Mesodermal cell (in vitro differentiated cells): Measurements from ENCODE around the gene DPF3.

ENCODE experiments used
- H3K27ac ChIP-seq: 2 replicates; pipeline ENCODE4 v1.7.0; 2013; ENCODE audit warnings: mild to moderate bottlenecking, low read depth, low read length, moderate library complexity; ENCODE audit not compliant: severe bottlenecking
- H3K36me3 ChIP-seq: 2 replicates; pipeline ENCODE4 v1.7.1; 2013; ENCODE audit warnings: mild to moderate bottlenecking, low read length, moderate library complexity; ENCODE audit not compliant: control insufficient read depth, insufficient read depth
- H3K4me1 ChIP-seq: one replicate; pipeline ENCODE4 v1.7.1; 2013; ENCODE audit warnings: mild to moderate bottlenecking, low read length; ENCODE audit not compliant: insufficient read depth, control insufficient read depth, poor library complexity, severe bottlenecking
- H3K4me3 ChIP-seq: 2 replicates; pipeline ENCODE4 v1.7.0; 2013; ENCODE audit warnings: low read length, control low read depth, mild to moderate bottlenecking; ENCODE audit not compliant: insufficient read depth, poor library complexity, severe bottlenecking; ENCODE audit errors: extremely low read depth
- H3K9me3 ChIP-seq: 2 replicates; pipeline ENCODE4 v1.7.1; 2013; ENCODE audit warnings: mild to moderate bottlenecking, low read length, moderate library complexity; ENCODE audit not compliant: control insufficient read depth
- WGBS, 2 experiments: methylation state at CpG; one replicate each; pipeline ENCODE4 v1.1.5; 2013; ENCODE audit warnings: missing lambda C conversion rate in 2 of 2; ENCODE audit not compliant: insufficient coverage in 2 of 2; 5-methylcytosine and 5-hydroxymethylcytosine counted together

DPF3 gene

GRCh38 chr14:72633551-72633950, 260.4 kb downstream of the DPF3 start:
- Histone ChIP-seq H3K36me3 (no peaks in the 10 kb centered on the region), H3K9me3 (no peaks in the 10 kb centered on the region), H3K4me3 (no peak overlapping the region), H3K27ac (no peak overlapping the region), H3K4me1 (peaks cover 4% of the 10 kb centered on the region)
- 100% methylated on average over 1 to 2 of the region's 5 CpGs for WGBS, 2 experiments

GRCh38 chr14:72632727-72633126, 261.2 kb downstream of the DPF3 start:
- peaks cover under 1% of the 10 kb centered on the region for H3K4me1 ChIP-seq
- no peaks in the 10 kb centered on the region for H3K9me3 ChIP-seq
- no peak overlapping the region for H3K4me3 ChIP-seq
- 72 to 83% methylated on average over 1 of the region's 1 CpG for WGBS, 2 experiments
- no peak overlapping the region for H3K27ac ChIP-seq
- H3K36me3 ChIP-seq, result no peaks in the 10 kb centered on the region

GRCh38 chr14:72631401-72631800, 262.5 kb downstream of the DPF3 start:
- no peaks in the 10 kb centered on the region for H3K36me3 ChIP-seq
- H3K27ac ChIP-seq, result no peak overlapping the region
- no peaks in the 10 kb centered on the region for H3K4me1 ChIP-seq
- WGBS, 2 experiments, result no CpG with 5 or more reads among the region's 1 CpG
- H3K4me3 ChIP-seq, result no peak overlapping the region
- H3K9me3 ChIP-seq, result peaks cover 11% of the 10 kb centered on the region

- no peak overlapping the region for H3K4me3 ChIP-seq
- no peak overlapping the region for H3K27ac ChIP-seq
- no peaks in the 10 kb centered on the region for H3K36me3 ChIP-seq
- H3K9me3 ChIP-seq, result peaks cover 15% of the 10 kb centered on the region
- no peaks in the 10 kb centered on the region for H3K4me1 ChIP-seq
- WGBS, 2 experiments, result 90 to 97% methylated on average over 4 of the region's 4 CpGs
Observed at GRCh38 chr14:72630374-72630773, 263.5 kb downstream of the DPF3 start.

GRCh38 chr14:72629534-72629933, 264.4 kb downstream of the DPF3 start:
- H3K9me3 ChIP-seq, result peaks cover 15% of the 10 kb centered on the region
- no peak overlapping the region for H3K4me3 ChIP-seq
- H3K27ac ChIP-seq, result no peak overlapping the region
- H3K4me1 ChIP-seq, result no peaks in the 10 kb centered on the region
- H3K36me3 ChIP-seq, result no peaks in the 10 kb centered on the region
- WGBS, 2 experiments, result 80% methylated on average over 2 of the region's 2 CpGs; no CpG with 5 or more reads in 1 of the 2 experiments

- Histone ChIP-seq H3K27ac (no peak overlapping the region), H3K4me1 (no peaks in the 10 kb centered on the region), H3K9me3 (peaks cover 15% of the 10 kb centered on the region), H3K36me3 (no peaks in the 10 kb centered on the region), H3K4me3 (no peak overlapping the region)
- no CpG with 5 or more reads among the region's 2 CpGs for WGBS, 2 experiments
Observed at GRCh38 chr14:72625689-72626088, 268.2 kb downstream of the DPF3 start.

- Histone ChIP-seq H3K27ac (no peak overlapping the region), H3K36me3 (no peaks in the 10 kb centered on the region), H3K4me1 (peaks cover 31% of the 10 kb centered on the region), H3K9me3 (peaks cover 5% of the 10 kb centered on the region), H3K4me3 (no peak overlapping the region)
- 54 to 58% methylated on average over 6 of the region's 6 CpGs for WGBS, 2 experiments
Observed at GRCh38 chr14:72621387-72622065, 272.4 kb downstream of the DPF3 start.

- WGBS, 2 experiments, result 91 to 97% methylated on average over 7 to 9 of the region's 10 CpGs
- no peaks in the 10 kb centered on the region for H3K36me3 ChIP-seq
Observed at GRCh38 chr14:72619881-72620280, 274.0 kb downstream of the DPF3 start.

GRCh38 chr14:72619111-72619571, 274.8 kb downstream of the DPF3 start:
- 88 to 91% methylated on average over 5 to 7 of the region's 8 CpGs for WGBS, 2 experiments
- Histone ChIP-seq H3K27ac (peak overlapping the region; percentile 24), H3K4me3 (no peak overlapping the region), H3K4me1 (peaks cover 53% of the 10 kb centered on the region), H3K9me3 (no peaks in the 10 kb centered on the region), H3K36me3 (no peaks in the 10 kb centered on the region)

More at GRCh38 chr14:72619881-72620280, 274.0 kb downstream of the DPF3 start:
- H3K9me3 ChIP-seq, result no peaks in the 10 kb centered on the region
- H3K4me3 ChIP-seq, result no peak overlapping the region
- H3K4me1 ChIP-seq, result peaks cover 47% of the 10 kb centered on the region
- no peak overlapping the region for H3K27ac ChIP-seq

GRCh38 chr14:72618424-72618823, 275.5 kb downstream of the DPF3 start:
- Histone ChIP-seq H3K4me1 (peaks cover 58% of the 10 kb centered on the region), H3K27ac (peak overlapping the region; percentile 24), H3K9me3 (no peaks in the 10 kb centered on the region), H3K36me3 (no peaks in the 10 kb centered on the region), H3K4me3 (no peak overlapping the region)
- 91 to 96% methylated on average over 7 of the region's 7 CpGs for WGBS, 2 experiments

GRCh38 chr14:72617391-72618031, 276.4 kb downstream of the DPF3 start:
- no peaks in the 10 kb centered on the region for H3K9me3 ChIP-seq
- peaks cover 58% of the 10 kb centered on the region for H3K4me1 ChIP-seq
- H3K4me3 ChIP-seq, result no peak overlapping the region
- WGBS, 2 experiments, result 71 to 77% methylated on average over 16 to 19 of the region's 20 CpGs
- H3K27ac ChIP-seq, result peak overlapping the region; percentile 85
- H3K36me3 ChIP-seq, result no peaks in the 10 kb centered on the region
